Keratinocyte (primary cell): ENCODE results near the gene NDUFB6. TPM values are rescaled to one million over a fixed set of nuclear protein-coding genes. Genes with fewer than 3 reads are reported as not detected.

Experiments used
- DNase-seq: peaks from one replicate; pipeline ENCODE4 v3.0.0-alpha.2; 2011; ENCODE audit warnings: low read depth, missing footprints, low spot score
- FAIRE-seq: peaks from 2 replicates; lab custom pipeline; 2011; peaks lifted over from hg19 to GRCh38; lab: Jason Lieb, UNC
- H2AFZ ChIP-seq: 2 replicates; pipeline ENCODE4 v1.6.0; 2012; ENCODE audit warnings: low read length, control low read depth, inconsistent platforms; ENCODE audit not compliant: control insufficient read depth
- H3K27ac ChIP-seq: 2 replicates; pipeline ENCODE4 v1.5.1; 2011; ENCODE audit warnings: low read length; ENCODE audit not compliant: control insufficient read depth, insufficient read depth
- H3K27me3 ChIP-seq: 3 replicates; pipeline ENCODE4 v1.6.0; 2011; ENCODE audit warnings: low read length; ENCODE audit not compliant: control insufficient read depth, insufficient read depth; ENCODE audit errors: extremely low read depth
- H3K36me3 ChIP-seq, 2 experiments: 2 replicates in 1 of 2; 3 replicates in 1 of 2; pipeline ENCODE4 v1.5.1; 2011; ENCODE audit warnings: low read length in 2 of 2, mild to moderate bottlenecking in 1 of 2; ENCODE audit not compliant: control insufficient read depth in 2 of 2, insufficient read depth in 2 of 2; ENCODE audit errors: extremely low read depth in 1 of 2
- H3K4me1 ChIP-seq: 3 replicates; pipeline ENCODE4 v1.5.1; 2011; ENCODE audit warnings: low read length; ENCODE audit not compliant: control insufficient read depth, insufficient read depth; ENCODE audit errors: extremely low read depth
- H3K4me2 ChIP-seq: 3 replicates; pipeline ENCODE4 v1.6.0; 2011; ENCODE audit warnings: low read depth, low read length; ENCODE audit not compliant: control insufficient read depth, insufficient read depth; ENCODE audit errors: extremely low read depth
- H3K4me3 ChIP-seq, 3 experiments: fragments of 200-600 bp in 1 of 3; sonication (generic) in 1 of 3; 2 replicates in 2 of 3; 3 replicates in 1 of 3; pipeline ENCODE4 v1.5.1; 2011 to 2016; ENCODE audit warnings: low read length in 3 of 3, mild to moderate bottlenecking in 3 of 3, control low read depth in 2 of 3, inconsistent platforms in 1 of 3, low read depth in 1 of 3, mixed read lengths in 1 of 3, mixed run types in 1 of 3, moderate library complexity in 1 of 3; ENCODE audit not compliant: control insufficient read depth in 2 of 3, insufficient read depth in 2 of 3; ENCODE audit errors: extremely low read depth in 1 of 3
- H3K79me2 ChIP-seq: 2 replicates; pipeline ENCODE4 v1.6.0; 2012; ENCODE audit warnings: low read length; ENCODE audit not compliant: control insufficient read depth, insufficient read depth
- H3K9ac ChIP-seq: 3 replicates; pipeline ENCODE4 v1.6.0; 2011; ENCODE audit warnings: low read length; ENCODE audit not compliant: control insufficient read depth, insufficient read depth; ENCODE audit errors: extremely low read depth
- H3K9me1 ChIP-seq: 3 replicates; pipeline ENCODE4 v1.6.0; 2011; ENCODE audit warnings: low read length; ENCODE audit not compliant: control insufficient read depth, insufficient read depth; ENCODE audit errors: extremely low read depth
- H3K9me3 ChIP-seq: 2 replicates; pipeline ENCODE4 v1.5.1; 2012; ENCODE audit warnings: low read depth, low read length; ENCODE audit not compliant: control insufficient read depth
- H4K20me1 ChIP-seq: 3 replicates; pipeline ENCODE4 v1.6.0; 2011; ENCODE audit warnings: low read length; ENCODE audit not compliant: control insufficient read depth, insufficient read depth; ENCODE audit errors: extremely low read depth
- CTCF ChIP-seq, 3 experiments: IDR thresholded peaks in 1 of 3; conservative IDR thresholded peaks in 1 of 3; optimal IDR thresholded peaks in 1 of 3; 2 replicates in 2 of 3; 3 replicates in 1 of 3; pipeline versions ENCODE3 to v1.5.1; 2011; ENCODE audit warnings: low read length in 3 of 3, mild to moderate bottlenecking in 3 of 3, moderate library complexity in 2 of 3, control low read depth in 1 of 3, inconsistent platforms in 1 of 3; ENCODE audit not compliant: insufficient read depth in 2 of 3; ENCODE audit errors: extremely low read depth in 1 of 3
- EZH2 ChIP-seq: IDR thresholded peaks from one replicate; pipeline ENCODE4 v1.6.1; 2012; ENCODE audit warnings: inconsistent platforms, mild to moderate bottlenecking, low read length, moderate library complexity
- dilution Hi-C: fragments of 300-500 bp; cut with MboI; formaldehyde crosslinking; loops from one replicate; pipeline ENCODE4 v1.7.0; 2020; ENCODE audit warnings: low sequenced_read_pairs; ENCODE audit not compliant: extremely low pct_ligation_motif_present
- polyA plus RNA-seq, 5 experiments: library from polyadenylated mRNA; depleted of rRNA in 3 of 5; stranded (reverse) in 3 of 5; stranded (forward) in 1 of 5; unstranded in 1 of 5; fragments of >200 nt; gene quantifications; 1 replicate in 1 of 5; 2 replicates in 3 of 5; 3 replicates in 1 of 5; pipeline versions ENCODE4 v1.2.1 to v1.2.3, GENCODE V29; 2011 to 2012; ENCODE audit warnings: missing spikeins in 2 of 5, low read depth in 1 of 5, low replicate concordance in 1 of 5

NDUFB6 gene
- polyA plus RNA-seq, 1 donor (not counting 4 experiments of a cell fraction or from before 2014, with no cell fraction given), result 67.0 TPM

DNA sequence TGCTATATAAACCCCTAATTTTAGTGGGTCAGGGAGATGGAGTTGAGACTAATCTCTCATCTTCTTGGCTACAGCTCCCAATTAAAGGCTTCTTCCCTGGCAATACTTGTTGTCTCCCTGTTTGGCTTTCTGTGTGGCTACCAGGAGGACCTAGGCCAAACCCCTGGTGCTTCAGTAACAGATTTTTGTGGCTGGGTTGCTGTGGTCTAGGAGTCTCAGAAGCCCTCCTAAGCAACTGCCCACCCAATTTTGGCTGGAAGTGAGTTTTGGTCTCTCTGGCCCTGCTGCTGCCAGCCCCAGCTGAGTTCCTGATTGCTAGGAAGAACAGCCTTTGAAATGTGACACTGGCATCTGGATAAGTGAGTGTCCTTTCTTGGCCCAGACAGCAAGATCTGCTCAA, 56.7 kb downstream of the NDUFB6 start:
- peaks cover 0 to 1% of the 10 kb centered on the region in 2 experiments for H3K36me3 ChIP-seq
- H2AFZ ChIP-seq, result peak overlapping the region; percentile 73
- peak overlapping the region; percentile 64 for H3K9ac ChIP-seq
- peaks cover 4% of the 10 kb centered on the region for H3K9me3 ChIP-seq
- peak overlapping the region; percentile 65 for H3K4me2 ChIP-seq
- FAIRE-seq, result no peak
- TF ChIP-seq CTCF (optimal IDR thresholded peaks at IDR 0.05 in 1 of 3, IDR thresholded peaks at IDR 0.05 in 1 of 3, conservative IDR thresholded peaks at IDR 0.05 in 1 of 3; ENCODE audit: extremely low read depth in 1 of 3, insufficient read depth in 2 of 3, low read length in 3 of 3), result no peak
- peak overlapping the region; percentile 67 for H3K27ac ChIP-seq
- dilution Hi-C loops, result no loop called here
- H3K27me3 ChIP-seq, result no peaks in the 10 kb centered on the region
- no peaks in the 10 kb centered on the region for H4K20me1 ChIP-seq
- H3K4me1 ChIP-seq, result peaks cover 12% of the 10 kb centered on the region
- peak overlapping the region in 1 of 3 experiments; percentile 44 for H3K4me3 ChIP-seq
- no peak for DNase-seq
- no peaks in the 10 kb centered on the region for H3K9me1 ChIP-seq
- H3K79me2 ChIP-seq, result peaks cover 54% of the 10 kb centered on the region

GRCh38 chr9:32508728-32509127, 64.2 kb downstream of the NDUFB6 start:
- Histone ChIP-seq H3K79me2 (peaks cover 55% of the 10 kb centered on the region), H3K9me1 (no peaks in the 10 kb centered on the region), H3K9ac (no peak overlapping the region), H3K4me3 (no peak overlapping the region), H3K4me2 (no peak overlapping the region), H3K27me3 (no peaks in the 10 kb centered on the region), H4K20me1 (no peaks in the 10 kb centered on the region), H3K4me1 (no peaks in the 10 kb centered on the region), H2AFZ (no peak overlapping the region), H3K9me3 (no peaks in the 10 kb centered on the region), H3K27ac (no peak overlapping the region), H3K36me3 (no peaks in the 10 kb centered on the region)
- FAIRE-seq (no peak), DNase-seq (no peak)
- dilution Hi-C loops, result no loop called here
- TF ChIP-seq EZH2 (no peak), CTCF (optimal IDR thresholded peaks at IDR 0.05 in 1 of 3, IDR thresholded peaks at IDR 0.05 in 1 of 3, conservative IDR thresholded peaks at IDR 0.05 in 1 of 3; ENCODE audit: extremely low read depth in 1 of 3, insufficient read depth in 2 of 3, low read length in 3 of 3) (no peak)
